Osteoblast (primary cell): ENCODE measurements around the gene TMEM247. TPM values are rescaled to one million over a fixed set of nuclear protein-coding genes. Genes with fewer than 3 reads are reported as not detected.

Source experiments
- DNase-seq: peaks from one replicate; pipeline ENCODE4 v3.0.0; 2011; ENCODE audit warnings: low spot score, mixed read lengths; ENCODE audit not compliant: insufficient read length; ENCODE audit errors: missing footprints
- H2AFZ ChIP-seq: 2 replicates; pipeline ENCODE4 v1.6.0; 2011; ENCODE audit warnings: mild to moderate bottlenecking, low read length
- H3K27ac ChIP-seq: 2 replicates; pipeline ENCODE4 v1.5.1; 2011; ENCODE audit warnings: mild to moderate bottlenecking, low read depth, low read length, moderate library complexity
- H3K27me3 ChIP-seq: 2 replicates; pipeline ENCODE4 v1.6.0; 2012; ENCODE audit warnings: mild to moderate bottlenecking, control low read depth, inconsistent platforms, low read length, moderate library complexity; ENCODE audit not compliant: insufficient read depth
- H3K36me3 ChIP-seq: 2 replicates; pipeline ENCODE4 v1.5.1; 2011; ENCODE audit warnings: mild to moderate bottlenecking, low read length, control low read depth, moderate library complexity; ENCODE audit not compliant: insufficient read depth
- H3K4me1 ChIP-seq: 2 replicates; pipeline ENCODE4 v1.5.1; 2011; ENCODE audit warnings: mild to moderate bottlenecking, low read length, control low read depth, moderate library complexity; ENCODE audit not compliant: insufficient read depth
- H3K4me2 ChIP-seq: 2 replicates; pipeline ENCODE4 v1.6.0; 2011; ENCODE audit warnings: mild to moderate bottlenecking, low read length; ENCODE audit not compliant: insufficient read depth
- H3K4me3 ChIP-seq: fragments of 200-600 bp; sonication (generic); 3 replicates; pipeline ENCODE4 v1.5.1; 2012; ENCODE audit warnings: mild to moderate bottlenecking, low read length, inconsistent platforms; ENCODE audit not compliant: insufficient read depth
- H3K79me2 ChIP-seq: 2 replicates; pipeline ENCODE4 v1.6.0; 2012; ENCODE audit warnings: mild to moderate bottlenecking, low read length, control low read depth, inconsistent platforms; ENCODE audit not compliant: insufficient read depth
- H3K9me3 ChIP-seq: 2 replicates; pipeline ENCODE4 v1.5.1; 2011; ENCODE audit warnings: low read depth, low read length, control low read depth
- H4K20me1 ChIP-seq: 2 replicates; pipeline ENCODE4 v1.6.0; 2012; ENCODE audit warnings: mild to moderate bottlenecking, low read length, control low read depth; ENCODE audit not compliant: insufficient read depth
- total RNA-seq: library from RNA; depleted of rRNA; stranded (reverse); fragments of >200 nt; gene quantifications from 2 replicates; pipeline ENCODE4 v1.2.3, GENCODE V29; 2012
- TF ChIP-seq, protein P1 (sequence below): IDR thresholded peaks from 2 replicates; pipeline ENCODE4 v1.5.1; 2011; ENCODE audit warnings: mild to moderate bottlenecking, low read depth, low read length, moderate library complexity; ENCODE audit errors: extremely low read depth

The TMEM247 gene
- total RNA-seq, 1 donor, result not detected

DNA sequence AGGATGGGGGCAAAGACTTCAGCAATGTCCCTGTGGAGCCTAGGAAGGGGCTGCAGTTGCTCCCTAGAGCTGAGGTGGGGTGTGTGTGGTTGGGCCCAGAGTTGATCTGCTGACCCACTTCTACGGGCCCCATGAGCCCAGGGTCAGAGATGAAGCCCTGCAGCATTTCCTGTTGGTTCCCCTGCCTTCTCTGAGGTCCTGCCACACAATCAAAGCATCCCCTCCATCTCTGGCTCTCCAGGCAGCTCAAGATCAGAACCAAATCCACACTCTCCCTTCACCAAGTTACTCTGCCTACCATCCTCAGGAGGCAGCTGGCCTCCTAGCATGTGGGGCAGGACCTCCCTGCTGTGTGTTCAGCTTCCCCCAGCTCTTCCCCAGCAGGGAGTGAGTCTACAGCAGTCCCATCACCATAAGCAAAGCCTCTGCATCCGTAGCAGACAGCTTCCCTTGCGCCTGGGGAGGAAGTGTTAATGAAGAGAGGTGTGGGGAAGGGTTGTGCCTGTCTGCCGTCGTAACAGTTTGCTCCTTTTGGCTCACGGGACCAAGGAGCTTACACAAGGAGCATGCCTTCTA lies 26.9 kb downstream of the TMEM247 start:
- H3K27me3 ChIP-seq, result no peaks in the 10 kb centered on the region
- H3K27ac ChIP-seq, result no peak overlapping the region
- no peak overlapping the region for H3K4me2 ChIP-seq
- no peak overlapping the region for H3K4me3 ChIP-seq
- no peak overlapping the region for H2AFZ ChIP-seq
- no peaks in the 10 kb centered on the region for H3K36me3 ChIP-seq
- no peaks in the 10 kb centered on the region for H3K79me2 ChIP-seq
- TF ChIP-seq, protein P1, sequence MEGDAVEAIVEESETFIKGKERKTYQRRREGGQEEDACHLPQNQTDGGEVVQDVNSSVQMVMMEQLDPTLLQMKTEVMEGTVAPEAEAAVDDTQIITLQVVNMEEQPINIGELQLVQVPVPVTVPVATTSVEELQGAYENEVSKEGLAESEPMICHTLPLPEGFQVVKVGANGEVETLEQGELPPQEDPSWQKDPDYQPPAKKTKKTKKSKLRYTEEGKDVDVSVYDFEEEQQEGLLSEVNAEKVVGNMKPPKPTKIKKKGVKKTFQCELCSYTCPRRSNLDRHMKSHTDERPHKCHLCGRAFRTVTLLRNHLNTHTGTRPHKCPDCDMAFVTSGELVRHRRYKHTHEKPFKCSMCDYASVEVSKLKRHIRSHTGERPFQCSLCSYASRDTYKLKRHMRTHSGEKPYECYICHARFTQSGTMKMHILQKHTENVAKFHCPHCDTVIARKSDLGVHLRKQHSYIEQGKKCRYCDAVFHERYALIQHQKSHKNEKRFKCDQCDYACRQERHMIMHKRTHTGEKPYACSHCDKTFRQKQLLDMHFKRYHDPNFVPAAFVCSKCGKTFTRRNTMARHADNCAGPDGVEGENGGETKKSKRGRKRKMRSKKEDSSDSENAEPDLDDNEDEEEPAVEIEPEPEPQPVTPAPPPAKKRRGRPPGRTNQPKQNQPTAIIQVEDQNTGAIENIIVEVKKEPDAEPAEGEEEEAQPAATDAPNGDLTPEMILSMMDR, result no peak
- peak; percentile 42 for DNase-seq
- H3K9me3 ChIP-seq, result no peaks in the 10 kb centered on the region
- no peaks in the 10 kb centered on the region for H4K20me1 ChIP-seq
- H3K4me1 ChIP-seq, result no peaks in the 10 kb centered on the region

DNA sequence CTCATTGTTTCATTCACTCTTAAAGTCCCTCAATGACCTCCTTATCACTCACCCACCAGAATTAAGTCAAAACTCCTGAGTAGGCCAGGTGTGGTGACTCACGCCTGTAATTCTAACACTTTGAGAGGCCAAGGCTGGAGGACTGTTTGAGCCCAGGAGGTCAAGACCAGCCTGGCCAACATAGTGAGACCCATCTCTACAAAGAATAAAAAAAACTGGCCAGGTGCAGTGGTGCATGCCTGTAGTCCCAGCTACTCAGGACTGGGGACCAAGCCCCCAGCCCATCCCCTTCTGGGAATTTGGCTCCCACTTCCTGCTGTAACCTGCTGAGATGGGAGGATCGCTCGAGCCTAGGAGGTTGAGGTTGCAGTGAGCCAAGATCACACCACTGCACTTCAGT lies 28.9 kb downstream of the TMEM247 start:
- no peak overlapping the region for H3K4me3 ChIP-seq
- H3K9me3 ChIP-seq, result no peaks in the 10 kb centered on the region
- no peaks in the 10 kb centered on the region for H3K27me3 ChIP-seq
- no peaks in the 10 kb centered on the region for H3K4me1 ChIP-seq
- H3K4me2 ChIP-seq, result no peak overlapping the region
- H2AFZ ChIP-seq, result no peak overlapping the region
- H4K20me1 ChIP-seq, result no peaks in the 10 kb centered on the region
- H3K36me3 ChIP-seq, result no peaks in the 10 kb centered on the region
- H3K27ac ChIP-seq, result no peak overlapping the region
- no peaks in the 10 kb centered on the region for H3K79me2 ChIP-seq
- DNase-seq, result no peak
- TF ChIP-seq, protein P1, result no peak

DNA sequence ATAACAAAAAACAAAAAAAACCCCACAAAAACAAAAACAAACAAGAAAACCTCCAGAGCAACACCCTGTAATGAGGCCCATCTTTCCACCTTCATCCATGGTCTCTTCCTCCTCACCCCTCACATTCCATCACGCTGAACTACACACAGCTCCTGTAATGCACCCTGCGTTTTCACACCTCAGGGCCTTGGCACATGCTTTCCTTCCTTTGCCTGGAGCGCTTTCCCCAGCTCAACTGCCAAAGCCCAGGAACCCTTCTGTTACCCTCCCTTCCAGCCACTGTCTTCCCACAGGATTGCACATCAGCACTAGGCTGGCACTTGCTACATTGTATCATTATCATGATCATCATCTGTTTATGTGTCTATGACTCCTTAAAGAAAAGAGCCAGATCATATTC lies 29.4 kb downstream of the TMEM247 start:
- H3K36me3 ChIP-seq, result no peaks in the 10 kb centered on the region
- DNase-seq, result peak; percentile 30
- no peaks in the 10 kb centered on the region for H3K9me3 ChIP-seq
- H3K4me2 ChIP-seq, result no peak overlapping the region
- H3K27ac ChIP-seq, result no peak overlapping the region
- no peak overlapping the region for H3K4me3 ChIP-seq
- no peak overlapping the region for H2AFZ ChIP-seq
- H3K4me1 ChIP-seq, result no peaks in the 10 kb centered on the region
- no peaks in the 10 kb centered on the region for H4K20me1 ChIP-seq
- TF ChIP-seq, protein P1, result no peak
- no peaks in the 10 kb centered on the region for H3K79me2 ChIP-seq
- H3K27me3 ChIP-seq, result no peaks in the 10 kb centered on the region

DNA sequence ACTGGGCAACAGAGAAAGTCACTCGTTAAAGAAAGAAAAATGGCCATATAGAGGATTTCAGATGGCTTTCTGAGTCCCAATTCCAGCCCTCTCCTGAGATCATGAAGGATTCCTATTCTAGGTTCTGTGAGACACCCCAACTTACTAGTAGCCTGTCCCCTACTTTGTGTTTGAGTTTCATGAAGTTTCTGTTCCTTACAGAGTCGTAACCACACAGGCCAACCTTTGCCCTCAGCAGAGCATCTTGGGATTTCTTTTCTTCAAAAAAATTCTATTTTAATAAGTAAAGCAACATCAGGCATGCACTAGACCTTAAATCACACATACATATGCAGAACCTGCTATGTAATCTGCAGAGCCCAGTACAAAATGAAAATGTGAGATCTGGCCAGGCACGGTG lies 30.4 kb downstream of the TMEM247 start:
- no peaks in the 10 kb centered on the region for H3K36me3 ChIP-seq
- no peaks in the 10 kb centered on the region for H4K20me1 ChIP-seq
- H3K4me3 ChIP-seq, result no peak overlapping the region
- no peak overlapping the region for H2AFZ ChIP-seq
- H3K79me2 ChIP-seq, result no peaks in the 10 kb centered on the region
- TF ChIP-seq, protein P1, result no peak
- DNase-seq, result no peak
- H3K27me3 ChIP-seq, result no peaks in the 10 kb centered on the region
- no peaks in the 10 kb centered on the region for H3K4me1 ChIP-seq
- no peak overlapping the region for H3K4me2 ChIP-seq
- no peak overlapping the region for H3K27ac ChIP-seq
- H3K9me3 ChIP-seq, result peaks cover under 1% of the 10 kb centered on the region
